NK-92 (cell line): ENCODE data around the gene SCAF8.

Source experiments
- DNase-seq: peaks from one replicate; lab custom pipeline; 2025; ENCODE audit not compliant: unreplicated experiment; lab: John Stamatoyannopoulos, UW

SCAF8 gene

GRCh38 chr6:154829970-154830369 is 96.8 kb downstream of the SCAF8 start:
- no peak for DNase-seq

- no peak for DNase-seq
Observed at GRCh38 chr6:154830771-154831170, 97.6 kb downstream of the SCAF8 start.

GRCh38 chr6:154835307-154835706 is 102.1 kb downstream of the SCAF8 start:
- no peak for DNase-seq

GRCh38 chr6:154839546-154839945 is 106.3 kb downstream of the SCAF8 start:
- DNase-seq: no peak

- no peak for DNase-seq
Observed at GRCh38 chr6:154840363-154840762, 107.1 kb downstream of the SCAF8 start.

GRCh38 chr6:154841109-154841508 is 107.9 kb downstream of the SCAF8 start:
- no peak for DNase-seq

GRCh38 chr6:154842833-154843232 is 109.6 kb downstream of the SCAF8 start:
- no peak for DNase-seq

GRCh38 chr6:154847318-154847717 is 114.1 kb downstream of the SCAF8 start:
- no peak for DNase-seq

- no peak for DNase-seq
Observed at GRCh38 chr6:154848580-154848979, 115.4 kb downstream of the SCAF8 start.

- no peak for DNase-seq
Observed at GRCh38 chr6:154849475-154849874, 116.3 kb downstream of the SCAF8 start.

- no peak for DNase-seq
Observed at GRCh38 chr6:154852687-154853086, 119.5 kb downstream of the SCAF8 start.

- DNase-seq: no peak
Observed at GRCh38 chr6:154857529-154857928, 124.3 kb downstream of the SCAF8 start.

GRCh38 chr6:154861825-154862224 is 128.6 kb downstream of the SCAF8 start:
- DNase-seq: no peak

GRCh38 chr6:154862536-154862935 is 129.3 kb downstream of the SCAF8 start:
- no peak for DNase-seq

GRCh38 chr6:154864066-154864430 is 130.8 kb downstream of the SCAF8 start:
- DNase-seq: no peak

GRCh38 chr6:154865291-154865690 is 132.1 kb downstream of the SCAF8 start:
- no peak for DNase-seq

GRCh38 chr6:154868143-154868594 is 135.0 kb downstream of the SCAF8 start:
- DNase-seq: no peak

- no peak for DNase-seq
Observed at GRCh38 chr6:154872542-154873114, 139.4 kb downstream of the SCAF8 start.

- DNase-seq: no peak
Observed at GRCh38 chr6:154873546-154873945, 140.3 kb downstream of the SCAF8 start.

- DNase-seq: no peak
Observed at GRCh38 chr6:154874773-154875592, 141.8 kb downstream of the SCAF8 start.

- no peak for DNase-seq
Observed at GRCh38 chr6:154876486-154877280, 143.5 kb downstream of the SCAF8 start.
